Ammon's horn (tissue), 1 donor: ENCODE data around the gene COL21A1.

Experiments
- DNase-seq: peaks from one replicate; pipeline ENCODE4 v3.0.0-alpha.2; 2016; ENCODE audit warnings: low spot score

COL21A1 gene

DNA sequence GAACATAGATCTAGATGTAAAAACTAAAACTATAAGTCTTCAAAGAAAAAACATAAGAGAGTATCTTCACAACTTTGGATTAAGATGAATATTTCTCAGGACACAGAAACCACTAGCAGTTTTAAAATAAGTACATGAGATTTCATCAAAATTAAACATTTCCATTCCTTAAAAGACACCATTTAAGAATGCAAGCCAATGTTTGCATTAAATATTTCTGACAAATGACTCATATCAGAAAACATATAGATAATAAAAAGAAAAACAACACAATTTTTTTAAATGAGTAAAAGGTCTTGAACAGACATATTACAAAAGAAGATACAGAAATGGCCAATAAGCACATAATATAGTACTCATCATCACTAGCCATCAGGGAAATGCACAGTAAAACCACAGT lies 59.7 kb downstream of the COL21A1 start:
- DNase-seq, result no peak

GRCh38 chr6:56176741-56177140 lies 70.6 kb downstream of the COL21A1 start:
- no peak for DNase-seq

GRCh38 chr6:56173228-56173627 lies 74.2 kb downstream of the COL21A1 start:
- no peak for DNase-seq

DNA sequence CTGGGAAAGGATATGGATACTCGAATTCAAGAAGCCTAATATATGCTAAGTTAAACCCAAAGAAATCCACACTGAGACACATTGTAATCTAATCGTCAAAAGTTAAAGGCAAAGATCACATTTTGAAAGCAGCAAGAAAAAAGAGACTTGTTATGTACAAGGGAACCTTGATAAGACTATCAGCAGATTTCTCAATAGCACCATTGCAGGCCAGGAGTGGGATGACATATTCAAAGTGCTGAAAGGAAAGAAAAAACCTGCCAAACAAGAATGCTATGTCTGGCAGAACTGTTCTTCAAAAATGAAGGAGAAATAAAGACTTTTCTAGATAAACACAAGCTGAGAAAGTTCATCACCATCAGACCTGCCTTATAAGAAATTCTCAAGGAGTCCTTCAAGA lies 75.2 kb downstream of the COL21A1 start:
- DNase-seq, result no peak

GRCh38 chr6:56169366-56169765 lies 78.0 kb downstream of the COL21A1 start:
- no peak for DNase-seq

- no peak for DNase-seq
Measured at GRCh38 chr6:56168596-56168995, 78.8 kb downstream of the COL21A1 start.

GRCh38 chr6:56162081-56162480 lies 85.3 kb downstream of the COL21A1 start:
- DNase-seq, result no peak

GRCh38 chr6:56160489-56160888 lies 86.9 kb downstream of the COL21A1 start:
- DNase-seq, result no peak

DNA sequence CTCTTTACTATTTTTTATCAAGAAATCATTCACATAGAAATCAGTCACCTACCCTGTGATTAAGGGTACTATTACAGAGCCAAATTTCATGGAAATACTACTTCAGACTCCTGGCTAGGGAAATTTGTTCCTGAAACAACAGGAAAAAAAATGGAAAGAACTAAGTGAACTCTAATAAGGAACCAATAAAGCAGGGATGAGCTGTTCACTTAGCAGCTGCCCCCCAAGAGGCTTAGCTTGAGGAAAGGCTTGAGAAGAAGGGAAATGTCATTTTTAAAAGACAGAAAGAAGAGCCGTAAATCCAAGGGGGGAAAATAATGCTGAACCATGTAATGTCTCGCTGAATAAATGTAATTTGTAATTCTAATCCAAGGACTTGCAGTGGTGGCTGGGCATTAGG lies 88.8 kb downstream of the COL21A1 start:
- DNase-seq, result no peak

DNA sequence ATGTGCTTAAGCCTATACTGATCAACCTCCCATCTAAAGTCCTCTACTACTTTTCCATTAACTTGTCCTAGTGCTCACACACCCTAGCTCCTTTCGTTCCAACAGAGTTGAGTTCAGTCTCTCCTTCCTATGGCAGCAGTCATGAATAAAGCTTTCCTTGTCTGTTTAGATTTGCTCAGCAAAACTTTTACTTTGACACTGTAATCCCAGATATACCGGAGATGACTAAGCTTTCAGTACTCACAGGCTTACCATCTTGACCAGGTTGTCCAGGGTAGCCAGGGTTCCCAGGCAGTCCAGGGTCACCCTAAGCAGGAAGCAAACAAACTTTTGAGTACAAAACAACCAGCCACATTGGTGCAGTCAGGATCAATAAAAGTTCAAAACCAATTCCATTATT lies 90.7 kb downstream of the COL21A1 start:
- no peak for DNase-seq

- no peak for DNase-seq
Measured at GRCh38 chr6:56155634-56156141, 91.7 kb downstream of the COL21A1 start.

DNA sequence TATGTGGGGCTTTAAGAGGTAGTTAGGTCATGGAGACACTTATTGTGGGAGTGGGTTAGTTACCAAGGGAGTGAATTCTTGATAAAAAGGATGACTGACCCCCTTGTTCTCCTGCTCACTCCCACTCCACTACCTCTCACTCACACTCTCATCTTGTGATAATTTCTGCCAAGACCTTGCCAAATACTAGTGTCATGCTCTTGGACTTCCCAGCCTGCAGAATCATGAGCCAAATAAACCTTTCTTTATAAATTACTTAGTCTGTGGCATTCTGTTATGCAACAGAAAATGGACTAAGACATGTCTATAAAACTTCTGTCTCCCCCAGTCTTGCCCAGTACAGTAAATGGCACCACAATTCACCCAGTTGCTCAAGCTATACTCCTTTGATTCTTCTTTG lies 93.3 kb downstream of the COL21A1 start:
- DNase-seq, result no peak

GRCh38 chr6:56152611-56153010 lies 94.8 kb downstream of the COL21A1 start:
- DNase-seq, result peak; percentile 2

DNA sequence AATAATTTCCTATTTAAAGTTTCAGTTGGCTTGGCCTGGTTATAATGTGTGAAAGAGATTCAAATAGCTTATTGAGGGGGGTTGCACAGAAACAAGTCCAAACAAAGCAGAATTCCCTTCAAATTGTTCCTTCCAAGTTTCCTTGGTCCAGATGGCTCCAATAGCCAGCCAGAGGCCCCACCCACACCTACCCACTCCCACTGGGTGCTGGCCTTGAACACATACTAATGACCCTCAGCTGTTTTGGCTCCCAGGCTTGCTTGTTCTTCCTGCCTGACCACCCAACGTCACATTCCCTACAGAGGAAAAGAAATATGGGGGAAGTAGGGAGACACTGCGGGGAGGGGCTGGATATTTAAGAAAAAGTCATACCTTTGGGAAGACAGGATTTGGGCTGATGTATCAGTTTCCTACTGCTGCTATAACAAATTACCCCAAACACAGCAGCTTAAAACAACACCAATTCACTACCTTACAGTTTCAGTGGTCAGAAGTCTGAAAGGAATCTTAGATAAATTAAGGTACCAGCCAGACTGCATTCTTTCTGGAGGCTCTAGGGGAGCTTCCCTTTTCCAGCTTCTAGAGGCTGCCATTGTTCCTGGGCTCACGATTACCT lies 95.7 kb downstream of the COL21A1 start:
- no peak for DNase-seq

GRCh38 chr6:56148488-56149186 lies 98.7 kb downstream of the COL21A1 start:
- no peak for DNase-seq

- no peak for DNase-seq
Measured at GRCh38 chr6:56147766-56148165, 99.6 kb downstream of the COL21A1 start.

GRCh38 chr6:56146086-56146485 lies 101.3 kb downstream of the COL21A1 start:
- DNase-seq, result no peak

DNA sequence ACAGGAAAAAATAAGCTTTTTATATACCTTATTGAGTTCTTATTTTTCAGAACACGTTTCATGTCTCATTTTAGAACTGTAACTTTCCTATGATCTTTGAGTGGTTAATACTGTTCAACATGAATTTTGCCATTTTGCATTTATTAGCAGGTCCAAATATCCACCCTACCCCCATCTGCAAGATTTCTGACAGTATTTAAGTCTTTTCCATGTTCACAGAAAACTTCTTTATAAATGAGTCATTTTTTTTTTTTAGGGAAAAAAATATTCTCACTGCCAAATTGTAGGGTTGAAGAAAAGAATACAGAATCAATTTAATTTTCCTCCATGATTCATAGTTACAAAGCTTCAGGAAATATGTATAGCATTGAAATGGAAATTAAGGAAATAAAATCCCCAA lies 101.8 kb downstream of the COL21A1 start:
- DNase-seq, result no peak

DNA sequence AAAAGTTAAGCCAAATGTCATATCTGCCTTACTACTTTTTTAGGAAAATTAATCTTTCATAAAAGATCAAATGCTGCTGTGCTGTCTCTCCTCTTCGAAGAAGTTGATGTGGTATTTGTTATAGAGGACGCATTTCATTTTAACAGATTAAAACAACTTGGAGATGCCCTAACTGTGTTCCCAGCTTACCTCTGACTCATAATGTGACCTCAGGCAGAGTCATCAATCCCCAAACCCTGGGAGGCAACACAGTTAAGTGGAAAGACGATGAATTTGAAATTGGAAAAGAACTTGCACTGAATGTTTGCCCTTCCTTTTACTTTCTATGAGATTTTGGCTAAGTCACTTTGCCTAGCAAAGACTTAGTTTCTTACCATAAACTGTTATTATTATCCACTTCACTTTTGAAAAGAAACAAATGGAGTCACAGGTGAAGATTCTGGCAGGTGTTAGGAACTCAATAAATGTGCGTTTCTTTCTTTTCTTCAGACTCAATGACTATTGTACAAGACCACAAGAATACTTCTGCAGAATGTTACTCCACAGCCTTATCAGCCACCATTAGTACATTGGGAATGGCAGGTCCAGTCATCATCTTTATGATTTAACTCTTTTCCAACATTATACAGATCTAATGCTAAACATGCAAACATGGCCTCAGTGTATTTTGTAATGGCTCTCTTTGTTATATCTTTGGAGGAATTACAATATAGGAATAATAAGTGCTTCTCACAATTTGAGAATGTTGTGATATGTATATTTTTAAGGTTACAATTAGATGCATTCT lies 102.6 kb downstream of the COL21A1 start:
- no peak for DNase-seq

- no peak for DNase-seq
Measured at GRCh38 chr6:56143796-56144195, 103.6 kb downstream of the COL21A1 start.

GRCh38 chr6:56140090-56140489 lies 107.3 kb downstream of the COL21A1 start:
- no peak for DNase-seq

- no peak for DNase-seq
Measured at GRCh38 chr6:56115715-56116114, 131.7 kb downstream of the COL21A1 start.

DNA sequence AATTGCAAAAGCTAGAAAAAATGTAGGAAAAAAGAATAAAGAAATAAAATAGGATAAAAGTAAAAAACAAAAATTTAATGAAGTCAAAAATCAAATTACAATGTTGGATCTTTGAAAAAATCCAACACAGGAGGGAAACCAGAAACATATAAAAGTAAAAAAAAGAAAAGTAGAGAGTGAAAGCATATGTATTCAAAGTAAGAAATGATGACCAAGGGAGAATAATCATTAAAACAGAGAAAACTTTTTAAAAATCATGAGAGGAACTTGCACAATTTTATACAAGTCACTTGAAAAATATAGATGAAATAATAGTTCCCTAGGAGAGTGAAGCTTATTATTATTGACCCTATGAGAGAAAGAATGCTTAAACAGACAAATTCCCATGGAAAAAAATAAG lies 138.2 kb downstream of the COL21A1 start:
- no peak for DNase-seq
